Stimulated activated CD4-positive, alpha-beta T cell treated with anti-CD3 and anti-CD28 coated beads, Interleukin-1b, Interleukin-23, amount 100 ng/mL, for 4 hours (primary cell): ENCODE measurements around the gene WDR72.
"Not testable (repeated sequence)": the region's sequence is repeated elsewhere in the genome, so short reads cannot be mapped to it uniquely, and the experiment has no call there.

ENCODE experiments used
- DNase-seq, 2 donors: peaks; one replicate each; pipeline ENCODE4 v3.0.0-alpha.2; 2020; ENCODE audit warnings: low read depth in 2 of 2

Gene WDR72

DNA sequence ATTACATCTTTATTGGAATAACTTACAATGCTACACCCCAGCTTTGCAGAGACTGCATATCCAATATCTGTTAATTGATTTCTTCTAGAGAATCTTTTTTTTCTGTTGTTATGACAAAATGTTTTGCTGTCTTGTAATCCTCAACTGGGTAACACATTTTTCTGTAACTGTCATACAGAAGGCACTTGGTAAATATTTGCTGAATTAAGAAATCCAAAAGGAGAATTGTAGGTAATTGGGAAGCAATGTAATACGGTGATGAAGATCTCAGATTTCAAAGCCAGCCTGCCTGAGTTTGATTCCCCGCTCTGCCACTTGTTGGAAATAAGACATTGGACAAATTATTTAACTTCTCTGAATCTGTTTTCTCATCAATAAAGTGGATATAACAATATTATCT is 169.1 kb downstream of the WDR72 start:
- no peak for DNase-seq

DNA sequence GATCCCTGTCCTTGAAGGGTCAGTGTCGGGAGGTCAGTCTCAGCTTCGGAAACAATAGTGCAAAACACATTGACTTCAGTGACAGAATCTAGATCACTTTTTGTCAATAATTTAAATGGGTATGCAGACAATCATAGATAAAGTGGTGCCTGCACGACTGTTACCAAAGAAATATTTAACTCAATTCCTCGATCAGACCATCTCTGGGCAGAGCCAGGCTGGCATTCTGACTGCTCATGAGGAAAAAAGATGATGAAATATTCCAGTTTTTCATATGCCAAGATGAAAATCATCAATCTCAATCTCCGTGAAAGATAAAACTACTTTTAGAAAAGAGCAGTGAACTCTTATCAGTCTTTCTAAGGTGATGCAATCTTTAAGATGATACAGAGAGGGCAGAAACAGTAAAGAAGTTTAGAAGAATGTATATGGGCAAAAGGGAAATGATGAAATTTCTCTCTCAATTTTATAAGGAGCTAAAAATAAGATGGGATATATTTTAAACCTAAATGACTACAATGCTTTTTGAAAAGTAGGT is 169.9 kb downstream of the WDR72 start:
- no peak for DNase-seq

- DNase-seq: no peak
Observed at GRCh38 chr15:53588773-53589172, 170.7 kb downstream of the WDR72 start.

- no peak for DNase-seq
Observed at GRCh38 chr15:53586799-53587198, 172.7 kb downstream of the WDR72 start.

GRCh38 chr15:53581513-53581912 is 177.9 kb downstream of the WDR72 start:
- DNase-seq: no peak

DNA sequence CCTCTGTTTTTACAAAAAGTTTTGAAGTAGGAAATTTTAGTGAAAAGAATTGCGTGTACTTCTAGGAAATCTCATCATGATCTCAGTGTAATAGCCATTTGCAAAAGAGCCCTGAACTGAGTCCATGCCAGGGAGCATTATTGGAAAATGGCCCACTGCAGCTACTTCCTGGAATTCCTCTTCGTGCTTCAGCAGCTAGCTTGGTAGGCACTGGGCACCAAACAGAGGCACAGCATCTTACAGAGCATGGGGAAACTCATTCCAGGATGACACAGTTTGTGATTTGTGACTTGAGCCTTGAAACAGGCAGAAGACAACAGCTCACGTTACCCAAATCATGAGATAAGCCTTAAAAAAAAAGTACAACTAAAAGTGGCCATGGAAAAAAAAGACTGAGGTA is 179.1 kb downstream of the WDR72 start:
- DNase-seq: no peak

- no peak for DNase-seq
Observed at GRCh38 chr15:53576841-53577240, 182.6 kb downstream of the WDR72 start.

GRCh38 chr15:53573091-53573490 is 186.4 kb downstream of the WDR72 start:
- DNase-seq: no peak

DNA sequence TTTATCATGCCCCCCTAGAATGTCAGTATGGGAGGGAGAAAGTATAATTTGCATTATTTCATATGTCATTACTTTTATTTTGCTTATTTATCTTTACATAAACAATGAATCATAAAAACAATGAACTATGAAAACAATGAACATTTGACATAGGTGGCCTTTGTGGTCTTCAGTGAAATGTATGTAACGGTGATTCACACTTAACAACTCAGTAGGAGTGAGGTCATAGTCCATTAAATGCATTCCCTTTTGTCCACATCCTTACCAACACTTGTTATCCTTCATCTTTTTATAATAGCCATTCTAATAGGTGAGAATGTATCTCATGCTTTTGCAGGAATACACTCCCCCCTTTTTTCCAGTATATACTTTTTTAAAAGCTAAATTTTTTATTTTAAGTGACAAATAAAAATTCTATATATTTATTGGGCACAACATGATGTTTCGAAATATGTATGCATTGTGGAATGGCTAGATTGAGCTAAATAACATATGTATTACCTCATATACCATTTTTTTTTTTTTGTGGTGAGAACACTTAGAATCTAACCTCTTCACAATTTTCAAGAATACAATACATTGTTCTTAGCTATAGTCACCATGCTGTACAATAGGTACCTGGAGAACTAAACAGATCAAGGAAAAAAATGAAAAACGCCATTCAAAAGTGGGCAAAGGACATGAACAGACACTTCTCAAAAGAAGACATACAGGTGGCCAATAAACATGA is 189.5 kb downstream of the WDR72 start:
- DNase-seq: no peak

DNA sequence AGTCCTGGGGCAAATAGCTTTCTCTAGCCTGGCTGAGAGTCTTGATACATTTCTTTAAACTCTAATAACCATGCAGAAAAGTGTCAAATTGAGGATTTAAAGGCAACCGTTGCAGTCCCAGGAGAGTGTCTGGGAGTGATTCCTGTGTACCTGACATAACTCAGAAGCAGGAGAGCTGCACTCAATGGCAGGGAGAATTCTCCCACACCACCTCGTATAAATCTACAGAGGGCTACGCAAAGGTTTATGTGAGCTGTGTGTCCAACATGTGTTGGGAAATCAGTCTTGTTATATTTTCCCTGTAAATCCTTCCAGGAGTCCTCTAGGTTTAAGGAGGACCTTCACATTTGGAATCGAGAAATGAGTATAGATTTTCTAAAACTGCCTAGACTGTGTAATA is 192.6 kb downstream of the WDR72 start:
- DNase-seq: no peak

DNA sequence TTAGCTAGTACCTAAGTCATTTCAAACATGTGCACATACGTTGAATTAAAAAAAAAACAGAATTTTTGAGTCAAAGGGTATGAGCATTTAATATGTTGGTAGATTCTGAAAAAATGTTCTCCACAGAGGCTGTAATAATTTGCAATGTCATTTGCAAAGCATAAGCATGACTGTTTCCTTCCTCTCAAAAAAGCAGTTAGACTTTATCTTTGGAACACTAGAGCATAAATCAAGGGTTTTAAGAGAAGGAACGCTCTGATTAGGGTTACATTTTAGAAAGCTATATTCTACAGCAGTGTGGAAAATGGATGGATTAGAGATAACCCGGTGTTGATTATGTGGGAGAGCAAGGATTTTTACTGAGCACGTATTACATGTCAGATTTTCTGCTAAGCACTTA is 193.7 kb downstream of the WDR72 start:
- no peak for DNase-seq

- DNase-seq: no peak
Observed at GRCh38 chr15:53564647-53565046, 194.8 kb downstream of the WDR72 start.

DNA sequence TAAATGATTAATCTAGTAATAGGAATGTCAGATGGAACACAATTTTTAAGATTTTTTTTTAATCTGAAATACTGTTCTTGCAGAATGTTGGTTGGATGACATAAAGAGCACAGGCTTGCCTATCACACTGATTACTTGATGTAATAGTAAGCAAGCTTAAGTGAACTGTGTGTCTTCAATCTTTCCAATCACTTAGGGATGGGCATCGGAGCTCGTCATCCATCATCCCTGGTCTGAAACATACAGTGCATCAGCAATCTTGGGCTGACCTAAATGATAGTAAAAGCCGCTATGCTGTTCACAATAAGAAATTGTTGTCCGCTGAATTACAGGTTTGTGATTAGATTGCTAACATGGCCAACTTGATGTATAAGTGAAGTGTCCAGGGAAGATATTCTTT is 195.8 kb downstream of the WDR72 start:
- DNase-seq: no peak

GRCh38 chr15:53559364-53560277 is 199.8 kb downstream of the WDR72 start:
- no peak for DNase-seq

DNA sequence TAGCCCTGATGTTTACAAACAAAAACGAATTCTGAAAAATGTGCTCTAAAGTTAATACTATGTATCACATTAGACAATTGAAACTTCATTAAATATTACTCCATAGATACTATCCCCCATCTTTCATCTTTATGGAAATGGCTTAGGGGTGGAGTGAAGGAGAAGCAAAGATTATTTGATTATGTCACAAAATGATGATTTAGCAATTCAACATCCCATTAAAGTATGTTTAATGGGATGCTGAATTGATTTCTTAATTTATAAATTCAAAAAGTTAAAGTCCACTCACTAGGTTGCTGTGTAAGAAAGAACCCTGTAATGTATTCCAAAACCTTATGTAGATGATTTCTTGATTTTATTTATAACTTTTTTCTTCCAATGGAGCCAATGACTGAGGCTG is 201.1 kb downstream of the WDR72 start:
- no peak for DNase-seq

- no peak for DNase-seq
Observed at GRCh38 chr15:53555226-53555625, 204.2 kb downstream of the WDR72 start.

GRCh38 chr15:53549697-53550305 is 209.7 kb downstream of the WDR72 start:
- DNase-seq: no peak

DNA sequence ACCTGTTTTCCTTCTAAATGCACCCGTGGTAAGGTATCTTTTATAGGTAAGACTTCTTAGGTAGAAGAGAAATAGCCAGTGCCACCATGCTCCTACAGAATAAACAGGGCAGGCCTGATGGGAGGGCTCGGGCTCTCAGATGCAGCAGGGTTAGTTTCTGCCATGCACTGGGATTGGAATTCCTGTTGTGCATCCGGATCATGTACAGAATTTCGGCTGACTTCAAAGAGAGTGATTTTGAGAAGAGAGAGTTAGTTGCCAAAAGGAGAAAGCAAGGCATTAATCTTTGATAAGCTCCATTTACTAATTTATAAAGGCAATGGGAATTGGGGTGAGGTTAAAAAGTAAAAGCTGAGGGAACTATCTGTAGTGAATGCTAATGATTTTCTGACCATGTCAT is 211.2 kb downstream of the WDR72 start:
- no peak for DNase-seq

GRCh38 chr15:53540626-53541300 is 218.7 kb downstream of the WDR72 start:
- not testable (repeated sequence) for DNase-seq

DNA sequence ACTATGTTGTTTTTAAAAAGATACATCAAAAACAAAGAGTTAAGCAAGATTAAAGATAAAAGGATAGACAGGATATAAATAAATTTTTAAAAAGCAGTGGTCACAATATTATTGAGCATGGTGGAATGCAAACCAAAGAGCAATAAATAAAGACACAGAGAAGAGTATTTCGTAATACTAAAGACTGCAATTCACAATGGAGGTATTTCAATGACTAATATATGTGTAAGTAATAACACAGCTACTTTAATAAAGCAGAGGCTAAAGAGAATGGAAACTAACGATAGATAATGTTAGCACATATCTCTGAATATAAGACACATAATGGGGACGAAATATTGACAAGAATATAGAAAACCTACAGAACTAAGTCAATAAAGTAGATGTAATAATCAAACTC is 219.6 kb downstream of the WDR72 start:
- DNase-seq: no peak

DNA sequence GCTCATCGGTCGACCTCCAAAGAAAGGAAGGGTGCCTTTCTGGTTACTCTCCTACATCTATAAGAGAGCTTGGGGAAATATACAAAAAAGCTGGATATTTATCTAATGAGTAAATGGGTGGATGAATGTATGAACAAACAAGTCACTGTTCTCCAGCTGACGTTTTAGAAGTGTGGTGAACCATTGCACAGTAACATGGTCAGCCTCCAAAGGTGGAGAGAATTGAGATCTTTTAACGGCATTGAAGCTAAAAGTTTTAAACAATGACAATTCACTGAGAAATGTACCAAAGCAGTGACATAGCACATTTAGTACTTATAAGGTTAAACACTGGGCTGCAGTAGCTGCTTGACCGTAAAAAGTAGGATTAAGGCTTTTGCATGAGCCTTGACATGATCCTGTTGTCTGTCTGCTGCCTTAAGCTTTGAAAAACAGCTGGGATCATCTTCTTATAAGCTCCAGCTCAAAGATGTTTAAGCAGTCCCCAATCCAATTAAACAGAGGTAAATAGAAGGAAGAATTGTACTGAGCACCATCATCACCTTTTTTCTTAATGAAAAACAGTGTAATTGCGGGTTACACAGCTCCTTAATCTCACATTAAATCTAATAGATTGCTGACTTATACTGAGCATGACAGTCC is 222.9 kb downstream of the WDR72 start:
- DNase-seq: no peak
